SK-N-MC (cell line): Measurements from ENCODE around the gene KCNN3.
"Not testable (repeated sequence)": the region's sequence is repeated elsewhere in the genome, so short reads cannot be mapped to it uniquely, and the experiment has no call there.

ENCODE experiments used
- EZH2 ChIP-seq: fragments of 200-600 bp; sonication (generic); IDR thresholded peaks from one replicate; pipeline ENCODE4 v1.6.1; 2017; ENCODE audit warnings: antibody characterized with exemption
- POLR2AphosphoS5 ChIP-seq: IDR thresholded peaks from 2 replicates; pipeline ENCODE4 v1.6.1; 2012; ENCODE audit warnings: mild to moderate bottlenecking, low read depth, low read length, borderline replicate concordance

DNA sequence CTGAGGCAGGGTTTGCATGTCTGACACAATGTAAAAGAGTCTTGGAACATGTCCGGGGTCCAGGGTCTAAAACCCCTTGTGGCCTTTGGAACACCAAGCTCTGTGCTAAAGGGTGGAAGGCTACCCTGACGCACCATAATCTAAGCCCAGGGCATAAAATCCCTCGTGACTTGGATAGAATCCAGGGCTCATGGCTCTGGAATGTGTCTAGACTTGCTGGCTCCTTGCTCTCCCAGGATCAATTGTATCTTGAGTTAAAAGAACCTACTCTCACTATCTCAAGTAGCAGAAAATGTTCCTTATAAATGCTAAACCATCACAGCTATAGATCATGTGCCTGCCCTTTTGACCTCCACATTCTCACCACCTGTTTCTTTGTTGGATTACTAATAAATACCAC lies 38.0 kb upstream of the KCNN3 start:
- not testable (repeated sequence) for TF ChIP-seq POLR2AphosphoS5, EZH2
